ENCODE measurements around the gene NME3.

Gene NME3

DNA sequence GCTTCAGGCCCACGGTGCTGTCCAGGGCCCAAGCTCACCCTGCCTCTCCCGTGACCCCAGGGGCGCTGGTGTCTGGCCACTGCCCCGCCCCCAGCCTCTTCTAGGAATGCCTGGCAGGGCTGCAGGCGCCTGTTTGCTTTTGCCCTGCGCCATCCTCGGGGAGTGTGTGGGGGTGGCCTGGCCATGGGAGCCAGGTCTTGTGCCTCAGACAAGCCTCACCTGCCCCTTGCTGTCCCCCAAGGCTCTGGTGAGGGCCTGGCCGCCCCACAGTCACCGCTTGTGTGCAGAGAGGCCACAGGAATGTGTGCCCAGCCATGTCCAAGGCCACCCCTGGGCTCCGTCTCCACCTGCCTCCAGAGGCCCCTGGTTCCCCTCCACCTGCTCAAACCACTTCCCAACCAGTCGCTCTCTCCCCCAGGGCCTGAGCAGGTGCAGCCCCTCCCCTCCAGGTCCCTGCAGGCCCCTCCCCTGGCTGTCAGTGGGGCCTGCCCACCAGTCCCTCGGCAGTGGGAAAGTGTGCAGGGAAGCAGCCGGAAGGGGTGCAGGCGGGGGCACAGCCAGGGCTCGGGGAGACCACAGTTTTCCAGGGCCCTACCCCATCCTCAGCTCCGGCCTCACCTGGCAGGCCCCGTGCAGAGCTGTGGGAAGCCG lies 23.0 kb upstream of the NME3 start:
- DNase-seq (ENCODE audit: low spot score): no peak
- ChIA-PET CTCF (no interaction called here), POLR2A (ENCODE audit: low non-redundant PET) (no interaction called here)
- H3K27ac ChIP-seq: no peak overlapping the region
- TF ChIP-seq, protein P1, sequence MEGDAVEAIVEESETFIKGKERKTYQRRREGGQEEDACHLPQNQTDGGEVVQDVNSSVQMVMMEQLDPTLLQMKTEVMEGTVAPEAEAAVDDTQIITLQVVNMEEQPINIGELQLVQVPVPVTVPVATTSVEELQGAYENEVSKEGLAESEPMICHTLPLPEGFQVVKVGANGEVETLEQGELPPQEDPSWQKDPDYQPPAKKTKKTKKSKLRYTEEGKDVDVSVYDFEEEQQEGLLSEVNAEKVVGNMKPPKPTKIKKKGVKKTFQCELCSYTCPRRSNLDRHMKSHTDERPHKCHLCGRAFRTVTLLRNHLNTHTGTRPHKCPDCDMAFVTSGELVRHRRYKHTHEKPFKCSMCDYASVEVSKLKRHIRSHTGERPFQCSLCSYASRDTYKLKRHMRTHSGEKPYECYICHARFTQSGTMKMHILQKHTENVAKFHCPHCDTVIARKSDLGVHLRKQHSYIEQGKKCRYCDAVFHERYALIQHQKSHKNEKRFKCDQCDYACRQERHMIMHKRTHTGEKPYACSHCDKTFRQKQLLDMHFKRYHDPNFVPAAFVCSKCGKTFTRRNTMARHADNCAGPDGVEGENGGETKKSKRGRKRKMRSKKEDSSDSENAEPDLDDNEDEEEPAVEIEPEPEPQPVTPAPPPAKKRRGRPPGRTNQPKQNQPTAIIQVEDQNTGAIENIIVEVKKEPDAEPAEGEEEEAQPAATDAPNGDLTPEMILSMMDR (conservative IDR thresholded peaks at IDR 0.05; ENCODE audit: low read depth): no peak

DNA sequence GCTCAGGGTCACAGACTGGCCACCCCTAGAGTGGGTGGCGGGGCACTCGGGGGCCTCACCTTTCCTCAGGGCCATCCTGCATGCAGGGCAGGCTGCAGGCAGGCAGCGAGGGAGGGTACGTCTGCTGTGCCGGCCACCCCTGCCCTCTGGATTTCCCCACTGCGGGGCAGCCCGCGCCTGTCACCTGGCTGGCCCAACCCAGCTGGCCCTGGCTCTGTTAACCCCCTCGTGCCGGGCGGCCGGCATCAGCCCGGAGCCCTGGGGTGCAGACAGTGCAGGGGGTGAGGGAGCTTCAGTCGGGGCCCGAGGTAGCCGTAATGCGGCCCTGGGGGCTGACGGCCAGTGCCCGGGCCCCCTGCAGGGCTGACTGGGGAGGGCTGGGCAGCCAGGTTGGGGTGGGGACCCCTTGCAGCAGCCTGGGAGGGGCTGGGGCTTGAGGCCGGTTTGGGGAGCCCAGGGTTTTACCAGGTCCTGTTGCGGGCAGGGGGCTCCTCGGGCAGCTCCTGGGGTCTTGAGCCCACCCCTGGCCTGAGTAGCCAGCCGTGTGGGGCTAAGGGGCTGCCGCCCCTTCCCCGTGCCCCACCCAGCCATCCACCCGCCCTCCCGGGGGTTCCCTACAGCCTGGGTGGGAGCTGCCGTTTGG lies 22.4 kb upstream of the NME3 start, which contains the start of gene IGFALS:
IGFALS (minus strand) TSS at position 128 of the 643 bp plus-strand sequence; CDS start at position 75, 53 bp downstream.
- CTCF ChIA-PET: no interaction called here
- no peak for DNase-seq (ENCODE audit: low spot score)
- no peak within 1 kb of the TSS for H3K27ac ChIP-seq
- TF ChIP-seq, protein P1 (conservative IDR thresholded peaks at IDR 0.05; ENCODE audit: low read depth): no peak
- POLR2A ChIA-PET (ENCODE audit: low non-redundant PET): no interaction called here

DNA sequence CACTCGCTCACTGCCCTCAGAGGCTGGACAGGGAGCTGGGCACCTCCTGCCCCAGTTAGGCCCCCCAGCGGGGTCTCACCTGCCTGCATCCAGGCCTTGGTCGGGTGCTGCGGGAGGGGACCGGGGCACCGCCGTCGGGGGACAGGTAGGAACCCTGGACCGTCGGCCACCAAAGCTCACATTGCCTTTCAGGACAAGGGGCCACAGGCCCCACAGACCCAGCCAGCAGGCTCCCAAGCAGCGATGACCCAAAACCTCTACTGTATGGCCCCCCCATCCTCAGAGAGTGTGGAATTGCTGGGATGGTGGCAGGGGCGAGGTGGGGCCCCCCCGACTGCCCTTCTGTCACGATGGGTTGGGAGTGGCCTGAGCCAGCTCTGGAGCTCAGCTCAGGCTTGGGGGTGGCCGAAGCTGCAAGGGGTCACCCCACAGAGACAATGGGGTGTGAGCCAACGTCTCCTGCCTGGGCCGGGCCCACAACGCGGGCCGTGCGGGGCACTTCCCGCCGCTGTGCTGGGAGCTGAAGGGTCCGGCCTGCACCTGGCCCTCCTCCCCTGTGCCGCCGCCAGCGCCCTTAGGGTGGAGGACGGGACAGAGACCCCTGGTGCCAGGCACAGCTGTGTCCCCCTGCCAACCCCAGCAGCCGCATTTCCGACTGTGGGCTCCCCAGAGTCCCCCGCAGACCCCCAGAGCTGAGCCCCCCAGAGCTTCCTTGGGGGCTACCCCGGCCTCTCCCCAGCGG lies 21.7 kb upstream of the NME3 start:
- H3K27ac ChIP-seq: no peak overlapping the region
- TF ChIP-seq, protein P1 (conservative IDR thresholded peaks at IDR 0.05; ENCODE audit: low read depth): no peak
- POLR2A ChIA-PET (ENCODE audit: low non-redundant PET): no interaction called here
- DNase-seq (ENCODE audit: low spot score): no peak
- CTCF ChIA-PET: interaction anchor here (0.6 kb wide), 1 partner anchor 476 kb away, joined by 3 read pairs; no protein-coding TSS in a partner anchor

DNA sequence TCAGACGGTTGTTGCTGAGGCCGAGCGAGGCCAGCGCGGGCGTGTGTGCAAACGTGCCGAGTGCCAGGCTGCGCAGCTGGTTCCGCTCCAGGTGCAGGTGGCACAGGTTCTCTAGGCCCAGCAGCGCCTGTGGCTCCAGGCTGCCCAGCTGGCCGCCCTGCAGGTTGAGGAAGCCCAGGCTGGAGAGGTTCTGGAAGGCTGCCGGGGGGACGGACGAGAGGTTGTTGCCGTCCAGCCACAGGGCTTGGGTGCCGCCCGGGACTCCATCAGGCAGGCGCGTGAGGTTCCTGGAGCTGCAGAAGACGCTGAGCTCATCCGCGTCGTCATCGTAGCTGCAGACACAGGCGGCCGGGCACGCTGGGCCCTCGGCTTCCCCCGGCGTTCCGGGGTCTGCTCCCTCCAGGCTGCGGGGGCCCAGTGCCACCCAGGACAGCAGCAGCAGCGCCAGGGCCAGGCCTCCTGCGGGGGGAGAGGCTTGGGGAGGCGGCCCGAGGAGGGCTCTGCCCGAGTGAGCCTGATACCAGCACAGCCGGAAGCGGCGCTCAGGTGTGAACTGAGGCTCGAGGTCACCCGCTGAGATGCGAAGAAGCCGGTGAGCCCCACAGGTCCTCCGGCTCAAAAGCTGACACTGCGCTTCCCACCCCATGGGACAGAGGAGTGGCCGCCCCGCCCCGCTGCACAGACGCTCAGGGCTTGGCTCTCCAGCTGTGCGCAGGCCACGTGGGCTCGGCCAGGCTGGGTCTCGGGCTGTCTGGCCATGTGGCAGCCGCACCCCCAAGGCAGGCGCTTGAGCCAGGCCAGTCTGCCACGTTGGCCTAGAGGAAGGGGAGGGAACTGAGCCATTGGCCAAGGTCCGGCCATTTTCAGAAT lies 20.8 kb upstream of the NME3 start:
- H3K27ac ChIP-seq: 0 out of 2 replicates have a peak overlapping the region, but pooled peaks have one; percentile 5
- ChIA-PET CTCF (interaction anchor here (0.6 to 0.8 kb wide), 2 partner anchors 475 to 1007 kb away, joined by 3 read pairs; no protein-coding TSS in a partner anchor), POLR2A (ENCODE audit: low non-redundant PET) (interaction anchor here (0.9 kb wide), 1 partner anchor 9 kb away, joined by 3 read pairs; the partner anchor contains the start of genes NUBP2 and SPSB3)
- TF ChIP-seq, protein P1 (conservative IDR thresholded peaks at IDR 0.05; ENCODE audit: low read depth): no peak
- DNase-seq (ENCODE audit: low spot score): no peak

DNA sequence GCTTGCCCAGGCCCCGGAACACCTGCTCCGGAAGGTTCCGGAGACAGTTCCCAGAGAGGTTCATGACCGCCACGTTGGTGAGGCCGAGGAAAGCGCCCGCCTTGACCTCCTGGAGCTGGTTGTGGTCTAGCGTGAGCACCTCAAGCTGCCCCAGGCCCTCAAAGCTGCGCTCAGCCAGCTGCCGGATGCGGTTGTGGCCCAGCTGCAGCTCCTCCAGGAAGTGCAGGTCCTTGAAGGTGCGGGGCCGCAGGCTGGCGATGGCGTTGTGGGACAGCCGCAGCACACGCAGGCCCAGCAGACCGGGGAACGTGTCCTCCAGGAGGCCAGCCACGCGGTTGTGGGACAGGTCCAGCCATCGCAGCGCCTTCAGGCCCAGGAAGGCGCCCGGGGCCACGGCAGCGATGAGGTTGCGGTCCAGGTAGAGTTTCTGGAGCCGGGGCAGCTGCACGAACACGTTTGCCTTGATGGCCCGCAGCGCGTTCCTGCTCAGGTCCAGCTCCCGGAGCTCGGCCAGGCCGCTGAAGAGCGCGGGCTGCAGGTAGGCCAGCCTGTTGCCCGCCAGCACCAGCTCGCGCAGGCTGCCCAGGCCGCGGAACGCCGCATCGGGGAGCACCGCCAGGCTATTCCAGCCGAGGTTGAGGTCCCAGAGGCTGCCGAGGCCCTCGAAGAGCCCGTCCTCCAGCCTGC lies 20.1 kb upstream of the NME3 start:
- DNase-seq (ENCODE audit: low spot score): no peak
- 0 out of 2 replicates have a peak overlapping the region, but pooled peaks have one; percentile 5 for H3K27ac ChIP-seq
- ChIA-PET CTCF (interaction anchor here (0.6 to 0.8 kb wide), 2 partner anchors 789 to 1006 kb away, joined by 3 read pairs; no protein-coding TSS in a partner anchor), POLR2A (ENCODE audit: low non-redundant PET) (interaction anchor here (0.9 kb wide), 1 partner anchor 9 kb away, joined by 3 read pairs; the partner anchor contains the start of genes NUBP2 and SPSB3)
- TF ChIP-seq, protein P1 (conservative IDR thresholded peaks at IDR 0.05; ENCODE audit: low read depth): no peak
